Caco-2 (cell line): Measurements from ENCODE around the gene MCTP1. TPM values are rescaled to one million over a fixed set of nuclear protein-coding genes. Genes with fewer than 3 reads are reported as not detected.

Source experiments
- BruUV-seq: library from RNA; stranded (reverse); fragments of 400-500 nt; replicated peaks from 2 replicates; lab custom pipeline; 2021; lab: Mats Ljungman, UMichigan
- CTCF ChIA-PET: fragments of 300-600 bp; sonication (Branson Sonifier 250); formaldehyde crosslinking; loops from one replicate; lab custom pipeline; 2022; ENCODE audit warnings: antibody characterized with exemption; lab: Charles Lee
- POLR2A ChIA-PET: fragments of 300-600 bp; sonication (Branson Sonifier 250); formaldehyde crosslinking; loops from one replicate; lab custom pipeline; 2022; ENCODE audit warnings: antibody characterized with exemption; lab: Charles Lee
- DNase-seq, 2 experiments: peaks; one replicate each; pipeline versions ENCODE4 v3.0.0 to v3.0.0-alpha.2; 2020 to 2022
- H3K27me3 ChIP-seq: replicated peaks from 2 replicates; pipeline ENCODE4 v1.6.0; 2011; ENCODE audit warnings: low read length; ENCODE audit not compliant: control insufficient read depth, insufficient read depth
- H3K36me3 ChIP-seq: 2 replicates; pipeline ENCODE4 v1.5.1; 2011; ENCODE audit warnings: low read length; ENCODE audit not compliant: control insufficient read depth, insufficient read depth
- H3K4me1 ChIP-seq: fragments of 250-450 bp; sonication (Bioruptor Pico); 2 replicates; pipeline ENCODE4 v1.5.1; 2020; ENCODE audit warnings: mild to moderate bottlenecking
- H3K4me3 ChIP-seq: 2 replicates; pipeline ENCODE4 v1.5.1; 2011; ENCODE audit warnings: low read depth, mild to moderate bottlenecking, control low read depth, low read length
- H3K9me3 ChIP-seq: fragments of 250-450 bp; sonication (Bioruptor Pico); 2 replicates; pipeline ENCODE4 v1.5.1; 2020; ENCODE audit warnings: mild to moderate bottlenecking, moderate library complexity
- H3K27ac Mint-ChIP-seq: one replicate; pipeline ENCODE4 v1.8.0; 2022; ENCODE audit warnings: mixed read lengths; ENCODE audit not compliant: unreplicated experiment
- H3K27me3 Mint-ChIP-seq: one replicate; pipeline ENCODE4 v1.8.0; 2022; ENCODE audit warnings: mixed read lengths; ENCODE audit not compliant: insufficient read depth, unreplicated experiment
- H3K36me3 Mint-ChIP-seq: one replicate; pipeline ENCODE4 v1.8.0; 2022; ENCODE audit warnings: mild to moderate bottlenecking, mixed read lengths; ENCODE audit not compliant: insufficient read depth, unreplicated experiment
- H3K4me1 Mint-ChIP-seq: one replicate; pipeline ENCODE4 v1.8.0; 2022; ENCODE audit warnings: low read depth, mixed read lengths; ENCODE audit not compliant: unreplicated experiment
- H3K4me3 Mint-ChIP-seq: one replicate; pipeline ENCODE4 v1.8.0; 2022; ENCODE audit warnings: mild to moderate bottlenecking, moderate library complexity, mixed read lengths; ENCODE audit not compliant: unreplicated experiment
- H3K9me3 Mint-ChIP-seq: one replicate; pipeline ENCODE4 v1.8.0; 2022; ENCODE audit warnings: mixed read lengths; ENCODE audit not compliant: unreplicated experiment
- intact Hi-C: fragments of 100-400 bp; cut with micrococcal nuclease; formaldehyde crosslinking; loops from one replicate; pipeline ENCODE4 v1.10.0; 2022; ENCODE audit not compliant: unreplicated experiment
- total RNA-seq: library from RNA; stranded (reverse); gene quantifications from 2 replicates; pipeline ENCODE4 v1.2.3, GENCODE V29; 2022
- TF ChIP-seq, protein P1 (sequence below), 2 experiments: fragments of 200-600 bp in 1 of 2; IDR thresholded peaks; 1 replicate in 1 of 2; 2 replicates in 1 of 2; pipeline versions ENCODE4 v1.5.1 to v1.8.0; 2011 to 2022; ENCODE audit warnings: antibody characterized with exemption in 1 of 2, control low read depth in 1 of 2, inconsistent platforms in 1 of 2, low read depth in 1 of 2, low read length in 1 of 2, mild to moderate bottlenecking in 1 of 2, moderate library complexity in 1 of 2; ENCODE audit not compliant: insufficient read depth in 1 of 2, severe bottlenecking in 1 of 2, unreplicated experiment in 1 of 2

The MCTP1 gene
- total RNA-seq, 1 experiment from 2014 or later = 3.2 TPM

DNA sequence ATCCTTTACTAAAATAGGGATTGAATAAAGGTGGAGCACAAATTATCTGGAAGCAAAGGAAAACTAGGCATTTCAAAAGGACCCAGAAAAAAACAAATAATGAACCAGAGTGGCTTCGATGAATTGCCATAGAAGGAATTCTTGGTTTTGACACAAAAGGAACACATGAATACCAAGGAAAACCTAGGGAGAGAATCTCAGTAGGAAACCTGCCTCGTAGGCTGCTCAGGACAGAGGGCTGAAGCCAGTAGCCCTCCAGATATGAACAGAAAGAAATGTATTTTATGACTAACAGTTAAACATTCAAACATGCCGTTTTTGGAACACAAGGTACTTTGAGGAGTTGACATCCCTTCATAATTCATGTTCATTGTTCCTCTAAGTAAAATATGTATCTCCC is 420.9 kb downstream of the MCTP1 start:
- H3K4me3 Mint-ChIP-seq = no peak overlapping the region
- BruUV-seq = no TSS peak
- ChIA-PET CTCF (no interaction called here), POLR2A (no interaction called here)
- no peaks in the 10 kb centered on the region for H3K9me3 Mint-ChIP-seq
- H3K4me3 ChIP-seq = no peak overlapping the region
- no peaks in the 10 kb centered on the region for H3K4me1 ChIP-seq
- no peaks in the 10 kb centered on the region for H3K36me3 Mint-ChIP-seq
- no peak for DNase-seq
- no peaks in the 10 kb centered on the region for H3K27me3 ChIP-seq
- no peaks in the 10 kb centered on the region for H3K9me3 ChIP-seq
- no peaks in the 10 kb centered on the region for H3K36me3 ChIP-seq
- H3K4me1 Mint-ChIP-seq = no peaks in the 10 kb centered on the region
- intact Hi-C loops = no loop called here
- TF ChIP-seq, protein P1, sequence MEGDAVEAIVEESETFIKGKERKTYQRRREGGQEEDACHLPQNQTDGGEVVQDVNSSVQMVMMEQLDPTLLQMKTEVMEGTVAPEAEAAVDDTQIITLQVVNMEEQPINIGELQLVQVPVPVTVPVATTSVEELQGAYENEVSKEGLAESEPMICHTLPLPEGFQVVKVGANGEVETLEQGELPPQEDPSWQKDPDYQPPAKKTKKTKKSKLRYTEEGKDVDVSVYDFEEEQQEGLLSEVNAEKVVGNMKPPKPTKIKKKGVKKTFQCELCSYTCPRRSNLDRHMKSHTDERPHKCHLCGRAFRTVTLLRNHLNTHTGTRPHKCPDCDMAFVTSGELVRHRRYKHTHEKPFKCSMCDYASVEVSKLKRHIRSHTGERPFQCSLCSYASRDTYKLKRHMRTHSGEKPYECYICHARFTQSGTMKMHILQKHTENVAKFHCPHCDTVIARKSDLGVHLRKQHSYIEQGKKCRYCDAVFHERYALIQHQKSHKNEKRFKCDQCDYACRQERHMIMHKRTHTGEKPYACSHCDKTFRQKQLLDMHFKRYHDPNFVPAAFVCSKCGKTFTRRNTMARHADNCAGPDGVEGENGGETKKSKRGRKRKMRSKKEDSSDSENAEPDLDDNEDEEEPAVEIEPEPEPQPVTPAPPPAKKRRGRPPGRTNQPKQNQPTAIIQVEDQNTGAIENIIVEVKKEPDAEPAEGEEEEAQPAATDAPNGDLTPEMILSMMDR (IDR thresholded peaks at IDR 0.05; ENCODE audit: insufficient read depth in 1 of 2, low read depth in 1 of 2, low read length in 1 of 2, severe bottlenecking in 1 of 2, unreplicated experiment in 1 of 2) = no peak
- H3K27me3 Mint-ChIP-seq = peaks cover 5% of the 10 kb centered on the region
- no peak overlapping the region for H3K27ac Mint-ChIP-seq

DNA sequence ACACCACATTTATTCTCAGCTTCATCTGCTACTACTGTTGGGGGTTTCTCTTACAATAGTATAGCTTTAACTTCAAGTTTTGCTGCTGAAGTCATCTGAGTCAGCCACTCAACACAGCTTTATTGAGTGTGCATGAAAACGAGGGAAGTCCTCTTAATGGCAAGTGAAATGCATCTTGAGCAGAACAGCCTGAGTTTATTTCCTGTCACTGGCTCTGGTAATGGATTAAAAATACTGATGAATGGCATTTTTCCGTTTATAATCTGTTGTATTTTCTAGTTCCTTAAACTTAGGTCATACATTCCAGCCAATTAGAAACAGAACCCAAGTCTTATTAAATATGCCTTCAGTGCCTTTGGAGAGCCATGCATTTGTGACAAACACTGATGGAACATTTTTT is 427.8 kb downstream of the MCTP1 start:
- CTCF ChIA-PET = no interaction called here
- peaks cover 9% of the 10 kb centered on the region for H3K27me3 Mint-ChIP-seq
- H3K4me3 Mint-ChIP-seq = no peak overlapping the region
- H3K9me3 Mint-ChIP-seq = no peaks in the 10 kb centered on the region
- TF ChIP-seq, protein P1 (IDR thresholded peaks at IDR 0.05; ENCODE audit: insufficient read depth in 1 of 2, low read depth in 1 of 2, low read length in 1 of 2, severe bottlenecking in 1 of 2, unreplicated experiment in 1 of 2) = no peak
- H3K4me1 ChIP-seq = no peaks in the 10 kb centered on the region
- H3K27me3 ChIP-seq = no peaks in the 10 kb centered on the region
- H3K4me3 ChIP-seq = no peak overlapping the region
- no peak overlapping the region for H3K27ac Mint-ChIP-seq
- no peak for DNase-seq
- no peaks in the 10 kb centered on the region for H3K4me1 Mint-ChIP-seq
- no TSS peak for BruUV-seq
- no peaks in the 10 kb centered on the region for H3K9me3 ChIP-seq
- no peaks in the 10 kb centered on the region for H3K36me3 ChIP-seq
- intact Hi-C loops = no loop called here
- no peaks in the 10 kb centered on the region for H3K36me3 Mint-ChIP-seq
- POLR2A ChIA-PET = no interaction called here

DNA sequence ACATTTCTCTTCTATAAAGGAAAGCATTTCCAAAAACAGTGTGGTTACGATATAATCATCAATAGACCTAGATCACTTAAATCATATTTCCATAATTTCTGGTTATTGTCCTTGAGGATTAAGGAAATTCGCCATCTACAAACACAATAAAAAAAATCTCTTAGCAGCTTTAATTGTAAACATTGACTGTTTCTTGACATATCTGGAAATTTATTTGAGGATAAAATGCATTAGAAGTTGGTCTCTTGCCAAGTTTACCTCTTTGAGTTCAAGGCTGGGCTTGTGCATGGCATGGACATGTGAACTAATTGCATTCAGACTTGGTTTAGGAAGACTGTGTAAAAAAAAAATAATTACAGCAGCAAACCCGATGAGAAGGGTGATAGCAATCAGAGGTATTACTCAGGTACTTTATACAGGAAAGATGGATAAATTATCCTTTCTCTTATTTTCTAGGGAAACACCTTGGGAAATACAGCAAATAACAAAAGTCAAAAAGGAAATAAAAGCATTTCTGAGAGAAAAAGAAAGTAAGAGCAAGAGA is 428.6 kb downstream of the MCTP1 start:
- Mint-ChIP-seq H3K27me3 (peaks cover 9% of the 10 kb centered on the region), H3K27ac (no peak overlapping the region), H3K4me1 (no peaks in the 10 kb centered on the region), H3K4me3 (no peak overlapping the region), H3K36me3 (no peaks in the 10 kb centered on the region), H3K9me3 (no peaks in the 10 kb centered on the region)
- ChIA-PET CTCF (no interaction called here), POLR2A (no interaction called here)
- Histone ChIP-seq H3K36me3 (no peaks in the 10 kb centered on the region), H3K9me3 (no peaks in the 10 kb centered on the region), H3K4me3 (no peak overlapping the region), H3K27me3 (no peaks in the 10 kb centered on the region), H3K4me1 (no peaks in the 10 kb centered on the region)
- intact Hi-C loops = no loop called here
- TF ChIP-seq, protein P1 (IDR thresholded peaks at IDR 0.05; ENCODE audit: insufficient read depth in 1 of 2, low read depth in 1 of 2, low read length in 1 of 2, severe bottlenecking in 1 of 2, unreplicated experiment in 1 of 2) = no peak
- no TSS peak for BruUV-seq
- DNase-seq = no peak
